HG02798 (cell line): Measurements from ENCODE around the gene KRTAP10-4.
"Not testable (repeated sequence)": the region's sequence is repeated elsewhere in the genome, so short reads cannot be mapped to it uniquely, and the experiment has no call there.

Source experiments
- ATAC-seq: cut with Tn5 transposase; IDR thresholded peaks from one replicate; pipeline ENCODE4 v1.9.1; 2021; ENCODE audit warnings: mild to moderate bottlenecking; ENCODE audit not compliant: unreplicated experiment, poor library complexity

KRTAP10-4 gene

DNA sequence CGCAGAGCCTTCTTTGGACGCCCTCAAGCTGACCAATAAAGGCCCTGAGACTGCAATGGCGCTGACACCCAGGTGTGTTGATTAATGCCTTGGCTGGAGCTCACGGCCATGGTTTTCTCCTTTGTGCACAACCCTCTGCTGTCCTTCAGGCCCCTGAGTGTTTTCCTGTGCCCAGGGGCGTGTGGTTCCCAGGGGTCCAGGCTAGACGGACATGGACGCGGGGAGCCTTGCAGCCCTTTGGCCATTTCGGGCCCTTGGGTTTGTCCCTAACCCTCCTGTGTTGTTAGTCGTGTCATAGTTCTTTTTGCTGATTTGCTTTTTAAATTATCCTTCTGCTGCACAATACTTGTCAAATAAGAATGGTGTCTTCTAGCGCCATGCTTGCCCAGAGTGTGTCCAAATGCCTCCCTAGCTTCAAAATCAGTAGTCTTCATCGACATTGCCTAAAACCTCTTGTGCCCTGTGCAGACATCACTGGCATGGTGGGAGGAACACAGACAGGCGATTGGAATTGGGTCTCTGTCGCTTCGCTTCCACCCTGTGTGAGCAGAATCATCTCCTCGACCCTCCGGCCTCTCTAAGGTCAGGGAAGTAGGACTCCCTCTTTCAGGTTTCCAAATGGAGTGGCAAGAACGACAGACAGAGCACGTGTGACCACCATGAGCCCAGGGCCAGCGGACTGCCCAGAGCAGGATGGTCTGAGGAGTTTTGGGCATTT is 1.9 kb downstream of the KRTAP10-4 start:
- ATAC-seq = no peak

DNA sequence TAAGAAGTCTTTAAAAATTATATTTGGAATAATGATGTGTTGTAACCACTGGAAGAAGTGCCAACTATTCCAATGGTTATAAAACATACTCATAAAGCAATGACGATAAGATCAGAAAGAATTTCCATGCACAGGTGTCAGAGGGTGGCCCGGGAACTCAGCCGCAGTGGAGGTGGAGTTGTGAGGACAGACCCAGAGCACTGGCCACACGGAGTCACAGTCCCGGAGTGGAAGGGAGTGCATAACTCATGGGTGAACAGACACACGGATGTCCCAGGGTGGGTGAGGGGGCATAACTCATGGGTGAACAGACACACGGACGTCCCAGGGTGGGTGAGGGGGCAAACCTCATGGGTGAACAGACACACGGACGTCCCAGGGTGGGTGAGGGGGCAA is 2.5 kb downstream of the KRTAP10-4 start:
- ATAC-seq = no peak

DNA sequence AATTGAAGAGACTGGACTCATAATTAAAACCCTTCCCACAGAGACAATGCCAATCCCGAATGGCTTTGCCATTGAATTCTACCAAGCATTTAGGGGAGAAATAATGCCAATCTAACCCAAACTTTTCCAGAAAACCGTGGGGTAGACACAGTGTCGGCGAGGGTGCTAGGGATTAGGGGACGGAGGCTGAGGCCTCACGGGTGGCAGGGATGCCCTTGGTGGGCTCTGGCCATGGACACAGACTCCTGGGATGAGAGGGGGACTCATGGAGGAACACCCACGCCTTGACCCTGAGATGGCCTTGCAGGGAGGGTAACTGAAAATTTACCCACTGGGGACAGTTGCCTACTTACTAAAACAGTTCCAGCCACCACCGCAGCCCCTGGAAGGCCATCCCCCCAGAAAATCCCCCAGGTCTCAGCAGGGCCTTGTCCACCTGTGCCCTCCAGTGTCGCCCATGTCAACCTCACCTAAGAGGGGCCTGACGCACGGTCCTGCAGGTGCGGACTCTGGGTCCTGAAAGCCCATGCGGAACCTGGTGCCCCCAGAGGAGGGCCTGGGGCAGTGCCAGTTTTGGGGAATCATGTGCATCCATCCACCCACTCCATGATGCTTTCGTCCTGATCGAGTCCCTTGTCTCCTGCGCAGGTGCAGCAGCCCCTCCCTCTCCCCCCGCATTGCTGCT is 5.0 kb downstream of the KRTAP10-4 start:
- no peak for ATAC-seq

DNA sequence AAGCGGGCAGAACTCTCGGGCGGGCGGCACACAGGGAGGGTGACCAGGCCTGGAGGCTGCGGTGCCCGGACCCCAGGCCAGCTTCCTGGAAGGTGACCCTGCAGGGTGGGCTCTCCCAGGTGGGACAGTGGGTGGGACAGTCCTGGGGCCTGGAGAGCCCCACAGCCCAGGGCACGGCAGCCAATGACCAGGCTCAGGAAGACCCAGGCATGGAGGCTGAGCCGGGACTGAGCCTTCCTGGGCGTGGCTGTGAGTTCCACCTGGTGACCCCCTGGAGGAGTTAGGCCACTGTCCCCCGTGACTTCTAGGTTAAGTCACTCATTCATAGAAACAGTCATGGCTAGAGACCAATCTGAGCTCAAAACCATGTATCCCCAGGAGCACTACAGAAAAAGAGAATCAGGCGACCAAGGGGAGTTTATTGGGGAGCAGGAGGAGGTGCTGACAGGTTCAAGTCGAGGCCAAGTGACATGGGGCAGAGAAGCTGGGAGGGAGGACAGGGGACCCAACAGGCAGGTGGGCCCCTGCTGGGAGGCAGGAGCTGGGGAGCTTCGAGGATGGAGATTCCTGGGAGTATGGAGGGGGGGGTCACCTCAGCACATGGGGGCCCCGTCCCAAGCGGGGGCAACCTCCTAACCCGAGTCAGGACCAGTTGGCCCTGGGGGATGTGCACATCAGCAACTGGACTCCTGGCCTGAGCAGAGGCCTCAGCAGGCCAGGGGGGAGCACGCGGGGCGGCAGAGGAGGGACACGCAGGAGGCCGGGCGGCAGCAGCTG is 5.7 kb downstream of the KRTAP10-4 start:
- ATAC-seq = no peak

DNA sequence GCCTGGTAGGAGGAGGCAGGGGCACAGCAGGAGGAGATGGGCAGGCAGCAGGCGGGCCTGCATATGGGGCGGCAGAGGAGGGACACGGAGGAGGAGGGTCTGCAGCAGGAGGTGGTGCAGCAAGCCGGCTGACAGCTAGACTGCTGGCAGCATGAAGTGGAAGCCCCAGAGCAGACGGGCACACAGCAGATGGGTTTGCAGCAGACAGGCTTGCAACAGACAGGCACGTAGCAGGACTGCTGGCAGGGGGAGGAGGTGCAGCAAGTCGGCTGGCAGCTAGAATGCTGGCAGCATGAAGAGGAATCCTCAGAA is 6.3 kb downstream of the KRTAP10-4 start:
- no peak for ATAC-seq

DNA sequence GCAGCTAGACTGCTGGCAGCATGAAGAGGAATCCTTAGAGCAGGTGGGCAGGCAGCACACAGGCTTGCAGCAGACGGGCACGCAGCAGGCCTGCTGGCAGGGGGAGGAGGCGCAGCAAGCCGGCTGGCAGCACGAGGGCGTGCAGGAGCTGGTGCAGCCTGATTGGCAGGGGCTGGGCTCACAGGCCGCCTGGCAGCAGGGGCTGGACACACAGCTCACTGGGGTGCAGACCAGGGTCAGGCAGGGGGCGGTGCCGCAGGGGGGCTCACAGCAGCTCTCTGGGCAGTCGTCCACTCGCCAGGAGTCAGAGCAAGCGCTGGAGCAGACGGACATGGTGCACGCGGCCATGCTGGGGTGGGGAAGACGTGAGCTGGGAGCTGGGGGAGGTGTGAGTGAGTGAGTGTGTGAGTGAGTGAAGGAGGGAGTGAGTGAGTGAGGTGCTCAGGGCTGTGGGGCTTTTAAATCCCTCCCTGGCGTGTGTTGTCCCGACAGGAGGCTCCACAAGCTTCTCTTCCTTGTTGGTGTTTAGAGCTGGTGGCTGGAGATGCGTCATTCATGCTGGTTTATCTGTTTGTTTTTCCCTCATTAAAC is 6.8 kb downstream of the KRTAP10-4 start, which contains the start of gene KRTAP10-5:
TSS of gene KRTAP10-5 (minus strand) at position 374 of the 591 bp plus-strand sequence. CDS start at position 348, 26 bp downstream.
- not testable (repeated sequence) for ATAC-seq

DNA sequence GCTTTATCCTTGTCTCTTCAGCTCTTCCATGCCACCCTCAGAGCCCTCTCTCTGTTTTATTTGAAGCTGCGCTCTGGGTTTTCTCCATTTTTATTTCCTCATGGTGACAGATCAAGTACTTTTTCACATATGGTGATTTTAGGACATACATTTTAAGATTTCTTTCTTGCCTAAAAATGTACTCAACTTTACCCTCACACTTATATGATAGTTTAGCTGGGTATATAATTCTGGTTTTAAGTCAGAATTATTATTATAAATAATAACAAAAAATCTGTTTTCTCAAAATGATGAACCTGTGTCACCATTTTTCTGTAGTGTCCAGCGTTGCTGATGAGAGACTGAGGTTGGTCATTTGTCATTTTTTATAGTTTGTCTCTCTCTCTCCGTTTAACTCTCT is 7.6 kb downstream of the KRTAP10-4 start:
- no peak for ATAC-seq

DNA sequence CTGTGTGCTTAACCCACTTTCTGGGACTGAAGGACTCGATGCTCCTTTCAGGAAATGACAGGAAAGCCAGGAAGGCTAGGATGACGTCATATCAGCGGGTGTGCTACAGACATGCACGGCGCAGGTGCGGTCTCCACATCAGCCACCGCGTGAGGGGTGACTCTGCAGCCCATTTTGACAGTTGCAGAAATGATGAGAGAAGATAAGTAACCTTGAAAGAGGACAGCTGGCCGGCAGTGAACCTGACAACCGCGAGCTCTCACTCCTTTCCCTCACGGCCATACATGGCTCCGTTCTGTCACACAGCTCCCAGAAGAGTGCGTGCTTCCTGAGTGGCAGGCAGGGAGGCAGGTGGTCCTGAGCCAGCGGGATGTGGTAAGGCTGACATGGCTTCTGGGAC is 8.5 kb downstream of the KRTAP10-4 start:
- no peak for ATAC-seq

DNA sequence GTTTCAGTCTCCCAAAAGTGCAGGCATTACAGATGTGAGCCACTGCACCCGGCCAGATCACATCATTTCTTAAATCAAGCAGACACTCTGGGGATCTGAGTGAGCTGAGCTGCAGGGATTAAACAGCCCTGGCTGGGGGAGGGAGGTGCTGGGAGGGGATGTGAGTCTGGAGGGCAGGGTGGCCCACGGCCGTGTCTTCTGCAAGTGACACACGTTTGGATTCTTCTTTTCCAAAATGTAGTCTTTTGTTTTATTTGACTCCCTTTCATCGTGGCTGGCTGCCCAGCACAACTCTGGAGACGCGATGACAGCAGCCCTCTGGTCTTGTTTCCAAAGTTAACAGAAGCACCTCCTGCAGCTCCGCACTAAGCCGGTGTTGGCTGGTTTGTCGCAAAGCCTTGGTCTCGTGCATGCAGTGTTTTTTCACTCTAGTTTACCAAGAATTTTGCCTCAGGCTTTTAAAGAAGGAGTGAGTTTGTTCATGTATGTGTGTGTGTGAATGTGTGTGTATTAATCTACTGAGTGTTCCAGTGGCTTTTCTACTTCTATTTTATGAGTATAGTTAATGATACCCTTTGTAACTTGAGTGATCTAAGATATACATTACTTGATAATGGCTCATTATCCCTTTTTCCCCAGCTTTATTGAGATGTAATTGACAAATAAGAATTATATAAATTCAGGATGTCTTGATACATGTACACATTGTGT is 9.7 kb downstream of the KRTAP10-4 start:
- ATAC-seq = no peak

DNA sequence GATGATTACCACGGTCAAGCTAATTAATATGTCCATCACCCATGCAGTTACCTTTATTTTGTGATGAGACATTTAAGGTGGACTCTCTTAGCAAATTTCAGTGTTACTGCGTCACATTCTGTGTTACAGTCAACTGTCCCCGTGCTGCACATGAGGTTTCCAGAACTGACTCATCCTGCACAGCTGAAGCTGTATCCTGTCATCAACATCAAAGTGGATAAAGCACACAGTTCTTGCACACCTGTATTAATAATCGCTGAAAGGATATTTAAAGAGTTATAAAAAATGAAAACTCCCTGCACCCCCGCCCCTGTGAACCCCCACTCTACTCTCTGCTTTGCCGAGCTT is 10.2 kb downstream of the KRTAP10-4 start:
- ATAC-seq = no peak

DNA sequence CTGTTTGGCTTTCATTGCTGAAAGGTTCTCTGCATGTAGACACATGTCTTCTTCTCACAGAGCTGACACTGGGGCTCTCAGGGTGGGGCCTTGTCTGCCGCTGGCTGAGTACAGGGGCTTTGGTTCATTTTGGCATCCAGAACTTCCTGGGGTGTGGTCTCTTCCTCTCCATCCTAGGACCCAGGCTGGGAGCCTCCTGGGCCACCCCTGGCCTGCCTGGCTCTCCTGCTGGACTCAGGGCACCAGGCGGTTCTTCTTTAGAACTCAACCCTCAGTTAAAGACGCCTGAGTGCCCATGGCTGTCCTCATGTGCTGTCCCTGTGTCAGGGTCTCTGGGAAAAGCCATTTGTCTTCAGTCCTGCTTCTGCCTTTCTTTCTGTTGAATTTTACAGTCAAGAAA is 12.4 kb downstream of the KRTAP10-4 start:
- no peak for ATAC-seq

DNA sequence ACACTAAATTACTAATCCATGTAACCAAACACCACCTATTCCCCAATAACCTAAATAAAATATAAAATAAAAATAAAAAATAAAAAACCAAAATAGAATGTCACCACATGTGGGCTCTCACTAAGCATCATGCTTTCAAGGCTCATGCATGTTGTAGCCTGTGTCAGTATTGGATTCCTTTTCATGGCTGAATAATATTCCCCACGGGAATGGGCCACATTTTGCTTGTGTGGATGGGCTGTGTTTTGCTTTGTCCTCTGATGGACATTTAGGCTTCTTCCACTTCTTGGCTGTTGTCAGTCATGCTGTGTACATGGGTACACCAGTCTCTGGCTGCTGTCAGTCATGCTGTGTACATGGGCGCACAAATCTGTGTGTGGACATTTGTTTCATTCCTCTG is 15.6 kb downstream of the KRTAP10-4 start:
- no peak for ATAC-seq

DNA sequence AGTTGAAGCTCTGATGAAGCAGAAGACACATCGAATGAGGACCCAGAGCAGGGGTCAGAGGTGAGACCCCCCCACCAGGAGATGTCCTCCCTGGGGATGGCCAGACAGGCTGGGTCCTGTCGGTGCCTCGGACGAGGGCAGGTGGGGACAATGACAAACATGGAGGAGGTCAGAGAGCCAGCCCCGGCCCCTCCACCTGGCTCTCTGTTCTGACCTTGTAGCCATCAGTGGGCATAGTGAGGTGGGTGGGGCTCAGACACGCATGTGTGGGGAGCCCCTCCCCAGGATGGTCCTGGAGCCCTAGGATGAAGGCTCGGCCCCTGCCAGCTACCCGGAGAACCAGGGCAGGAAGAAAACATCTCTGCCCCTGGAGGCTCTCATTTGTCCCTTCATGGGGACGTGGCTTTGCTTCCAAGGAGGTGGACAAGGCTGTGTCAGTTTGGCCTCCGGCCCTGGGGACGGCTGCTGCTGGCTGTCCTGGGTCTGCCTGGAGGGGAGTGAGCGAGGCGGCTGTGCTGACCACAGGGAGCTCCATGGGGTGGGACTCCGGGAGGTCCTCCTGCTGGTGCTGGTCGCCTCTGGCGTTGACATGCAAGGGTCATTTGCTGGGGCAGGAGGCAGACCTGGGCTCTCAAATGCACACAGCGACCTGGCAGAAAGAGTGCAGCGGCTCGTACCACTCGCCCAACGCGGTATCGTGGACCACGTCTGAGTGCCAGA is 16.2 kb downstream of the KRTAP10-4 start:
- ATAC-seq = no peak

DNA sequence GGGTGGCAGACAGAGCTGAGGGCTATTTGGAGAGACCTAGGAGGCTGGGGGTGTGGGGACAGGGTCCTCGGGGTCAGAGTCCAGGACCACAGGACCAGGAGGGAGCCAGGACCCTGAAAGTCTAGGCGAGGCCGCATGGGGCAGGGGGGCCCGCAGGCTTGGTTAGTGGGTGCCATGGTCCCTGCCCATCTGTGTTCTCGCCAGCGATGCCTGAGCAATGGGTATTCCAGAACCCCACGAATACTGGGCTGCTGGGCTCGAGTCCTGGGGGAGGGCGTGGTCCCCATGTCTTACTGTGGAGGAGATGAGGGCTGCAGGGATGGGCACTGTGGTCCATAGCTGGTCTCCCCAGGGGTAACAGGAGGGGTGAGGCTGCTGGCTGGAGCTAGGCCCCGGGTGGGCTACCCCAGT is 16.8 kb downstream of the KRTAP10-4 start:
- no peak for ATAC-seq

DNA sequence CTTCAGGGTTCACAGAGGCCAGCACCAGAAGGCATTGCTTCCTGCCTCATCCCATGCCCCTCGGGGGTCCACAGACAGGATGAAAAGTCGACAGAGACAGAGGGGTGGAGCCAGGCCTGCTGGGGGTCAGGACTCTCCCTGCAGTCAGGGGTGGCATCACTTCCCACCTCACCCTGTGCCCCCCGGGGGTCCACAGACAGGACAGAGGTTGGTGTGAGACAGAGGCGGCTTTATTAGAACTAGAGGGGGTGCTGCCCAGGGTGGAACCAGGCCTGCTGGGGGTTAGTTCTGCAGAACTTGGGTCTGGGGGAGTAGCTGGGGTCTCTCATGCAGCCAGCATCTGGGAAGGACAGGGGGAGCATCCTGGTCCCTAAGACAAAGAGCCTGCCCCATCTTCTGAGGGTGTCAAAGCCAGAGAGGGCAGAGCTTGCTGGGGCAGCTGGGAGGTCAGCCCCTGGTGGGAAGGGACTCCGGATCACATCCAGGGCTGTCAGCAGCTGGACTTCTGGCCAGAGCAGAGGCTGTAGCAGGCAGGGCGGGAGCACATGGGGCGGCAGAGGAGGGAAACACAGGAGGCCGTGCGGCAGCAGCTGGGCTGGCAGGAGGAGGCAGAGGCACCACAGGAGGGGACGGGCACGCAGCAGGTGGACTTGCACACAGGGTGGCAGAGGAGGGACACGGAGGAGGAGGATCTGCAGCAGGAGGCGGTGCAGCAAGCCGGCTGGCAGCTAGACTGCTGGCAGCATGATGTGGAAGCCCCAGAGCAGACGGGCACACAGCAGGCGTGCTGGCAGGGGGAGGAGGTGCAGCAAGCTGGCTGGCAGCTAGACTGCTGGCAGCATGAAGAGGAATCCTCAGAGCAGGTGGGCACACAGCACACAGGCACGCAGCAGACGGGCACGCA is 17.6 kb downstream of the KRTAP10-4 start:
- ATAC-seq = not testable (repeated sequence)

DNA sequence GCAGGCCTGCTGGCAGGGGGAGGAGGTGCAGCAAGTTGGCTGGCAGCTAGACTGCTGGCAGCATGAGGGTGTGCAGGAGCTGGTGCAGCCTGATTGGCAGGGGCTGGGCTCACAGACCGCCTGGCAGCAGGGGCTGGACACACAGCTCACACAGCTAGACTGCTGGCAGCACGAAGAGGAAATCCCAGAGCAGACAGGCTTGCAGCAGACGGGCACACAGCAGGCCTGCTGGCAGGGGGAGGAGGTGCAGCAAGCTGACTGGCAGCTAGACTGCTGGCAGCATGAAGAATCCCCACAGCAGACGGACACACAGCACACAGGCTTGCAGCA is 18.2 kb downstream of the KRTAP10-4 start:
- not testable (repeated sequence) for ATAC-seq

DNA sequence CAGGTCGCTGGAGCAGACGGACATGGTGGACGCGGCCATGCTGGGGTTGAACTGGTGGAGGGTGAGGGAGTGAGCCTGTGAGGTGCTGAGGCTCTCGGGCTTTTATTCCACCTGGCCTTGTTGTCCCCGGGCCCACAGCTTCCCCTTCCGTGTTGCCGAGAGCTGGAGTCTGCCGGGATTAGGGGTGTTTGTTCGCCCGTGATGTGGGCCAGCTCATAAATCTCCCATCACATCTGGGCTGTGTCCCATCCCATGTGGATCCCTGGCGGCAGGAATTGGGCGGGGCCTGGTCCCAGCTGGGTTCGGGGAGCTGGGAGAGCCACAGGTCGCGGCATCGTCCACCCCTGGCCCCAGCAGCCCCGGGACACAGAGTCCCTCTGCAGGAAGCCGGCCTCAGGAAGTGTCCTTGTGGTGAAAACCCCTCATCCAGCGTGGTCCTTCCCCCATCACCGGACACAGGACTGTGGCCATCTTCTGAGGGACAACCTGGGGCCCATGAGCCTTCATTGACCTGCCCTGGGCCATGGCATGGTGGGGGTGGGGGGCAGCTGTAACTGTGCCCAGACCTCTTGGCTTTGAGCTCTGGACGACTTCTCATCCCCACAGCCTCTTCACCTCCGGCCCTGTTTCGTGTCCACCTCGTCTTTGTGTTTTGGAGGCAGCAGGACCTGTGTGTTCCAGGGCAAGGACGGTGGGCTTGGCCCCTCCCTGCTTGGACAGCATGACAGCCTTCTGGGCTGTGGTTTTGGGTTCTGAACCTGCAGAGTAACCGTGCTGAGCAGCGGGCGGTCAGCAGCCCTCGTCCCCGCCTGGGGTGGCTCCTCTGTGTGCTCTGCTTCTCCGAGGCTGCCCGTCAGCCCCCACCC is 19.1 kb downstream of the KRTAP10-4 start, which contains the start of gene KRTAP10-6:
TSS of gene KRTAP10-6 (minus strand) at position 60 of the 866 bp plus-strand sequence. CDS start at position 39, 21 bp downstream.
- no peak for ATAC-seq
